ENCODE measurements around the gene GMPPB.

The GMPPB gene

DNA sequence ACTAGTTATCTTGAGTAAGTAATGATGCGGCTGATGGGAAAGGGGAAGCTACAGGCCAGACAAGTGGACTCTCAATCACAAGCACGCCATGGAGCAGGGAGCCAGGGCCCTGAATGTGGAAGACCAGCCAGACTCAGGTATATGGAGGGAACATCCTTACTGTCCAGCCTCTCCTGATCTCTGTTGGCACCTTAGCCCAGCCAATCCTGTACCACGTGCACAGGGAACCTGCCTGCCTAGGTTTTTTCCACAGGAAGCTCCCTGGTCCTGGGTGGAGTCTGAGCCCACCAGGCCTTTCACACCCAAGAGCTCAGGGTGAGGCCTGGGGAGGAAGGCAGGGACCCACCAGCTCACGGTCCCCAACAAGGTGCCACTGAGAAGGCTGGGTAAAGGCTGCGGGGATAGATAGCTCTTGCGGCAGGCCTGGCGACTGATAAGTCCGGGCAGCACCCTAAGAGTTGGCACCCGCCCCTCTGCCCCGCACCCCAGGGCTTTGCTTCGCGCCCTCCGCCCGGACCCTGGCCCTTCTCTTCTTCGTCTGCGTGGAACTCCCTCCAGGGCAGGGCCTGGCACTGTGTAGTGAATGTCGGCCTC lies 50.5 kb downstream of the GMPPB start:
- H3K9me3 ChIP-seq (ENCODE audit: insufficient read depth, low read length): no peaks in the 10 kb centered on the region
- no peaks in the 10 kb centered on the region for H3K9me2 ChIP-seq (replicated peaks; ENCODE audit: insufficient read depth, low read length)
- 0 out of 2 replicates have a peak, but pooled peaks cover 5% of the 10 kb centered on the region for H3F3A ChIP-seq (ENCODE audit: insufficient read depth)
- peak overlapping the region; percentile 84 for H3K27ac ChIP-seq (ENCODE audit: low read depth, low read length)
- no peaks in the 10 kb centered on the region for H3K36me3 ChIP-seq (ENCODE audit: low read length)
- TF ChIP-seq CTCF (IDR thresholded peaks at IDR 0.05; ENCODE audit: insufficient read depth, low read length, poor library complexity, severe bottlenecking) (no peak), EZH2phosphoT487 (conservative IDR thresholded peaks at IDR 0.05; ENCODE audit: low read length) (no peak)
- peaks cover 14% of the 10 kb centered on the region; the same call in 1 of the 2 replicates for H3K79me2 ChIP-seq (ENCODE audit: insufficient read depth, low read length)
- peak overlapping the region; percentile 94 for H3K4me2 ChIP-seq (ENCODE audit: low read depth, low read length, poor library complexity, severe bottlenecking)
- no peaks in the 10 kb centered on the region for H3K27me3 ChIP-seq (ENCODE audit: low read length)
- H4K20me1 ChIP-seq (ENCODE audit: low read depth, low read length): no peaks in the 10 kb centered on the region
- peak overlapping the region; percentile 23 for H2AFZ ChIP-seq (ENCODE audit: low read depth, low read length, severe bottlenecking)
- H3K9ac ChIP-seq (ENCODE audit: low read length): peak overlapping the region; percentile 98
- peak overlapping the region; percentile 77 for H3K4me3 ChIP-seq (ENCODE audit: insufficient read depth, low read length, poor library complexity, severe bottlenecking)

DNA sequence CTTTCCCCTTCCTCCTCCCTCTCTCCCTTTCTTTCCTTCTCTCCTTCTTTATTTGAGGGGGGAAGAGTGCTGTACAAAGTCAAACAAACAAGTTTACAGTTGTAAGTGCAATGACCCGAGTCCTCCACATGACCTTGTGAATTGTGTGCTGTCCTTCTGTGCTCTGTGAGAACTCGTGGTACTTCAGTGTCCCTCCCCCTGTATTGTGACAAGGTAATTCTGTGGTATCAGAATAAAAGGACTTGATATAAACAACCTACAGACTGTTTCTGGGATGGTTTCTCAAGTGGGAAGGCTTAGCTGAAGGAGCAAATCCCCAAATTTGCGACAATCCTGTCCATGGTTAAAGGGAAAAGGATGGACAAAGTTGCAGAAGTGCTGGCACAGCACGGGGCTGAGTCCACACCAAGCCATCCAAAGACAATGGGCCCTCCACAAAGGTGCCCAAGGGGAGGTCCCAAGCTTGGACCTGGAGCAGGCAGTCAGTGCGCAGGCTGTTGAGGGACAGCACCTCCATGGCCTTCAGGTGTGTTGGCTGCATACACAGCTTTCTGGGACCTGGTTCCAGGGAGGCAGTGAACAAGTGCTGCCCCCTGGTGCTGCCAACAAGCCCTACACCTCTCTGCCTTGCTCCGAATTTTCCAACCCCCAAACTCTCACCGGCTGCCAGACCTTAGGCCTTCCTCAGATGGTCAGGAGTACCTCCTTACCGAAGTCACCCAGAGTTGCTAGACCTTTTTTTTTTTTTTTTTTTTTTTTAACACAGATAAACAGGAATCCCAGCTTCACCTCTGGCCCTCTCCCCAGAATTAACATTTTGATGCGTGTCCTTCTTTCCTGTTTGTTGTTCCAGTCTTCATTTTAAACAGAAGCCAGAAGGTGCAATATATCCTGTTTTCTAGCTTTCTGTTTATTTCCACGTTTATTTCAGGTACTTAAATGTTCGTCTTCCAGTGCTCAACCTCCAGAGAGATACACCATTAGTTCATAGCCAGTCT lies 52.2 kb downstream of the GMPPB start:
- TF ChIP-seq EZH2phosphoT487 (conservative IDR thresholded peaks at IDR 0.05; ENCODE audit: low read length) (no peak), CTCF (IDR thresholded peaks at IDR 0.05; ENCODE audit: insufficient read depth, low read length, poor library complexity, severe bottlenecking) (peak; percentile 70)
- Histone ChIP-seq H3K4me3 (ENCODE audit: insufficient read depth, low read length, poor library complexity, severe bottlenecking) (no peak overlapping the region), H3K9ac (ENCODE audit: low read length) (no peak overlapping the region), H3K4me2 (ENCODE audit: low read depth, low read length, poor library complexity, severe bottlenecking) (peak overlapping the region; percentile 9), H4K20me1 (ENCODE audit: low read depth, low read length) (no peaks in the 10 kb centered on the region), H3F3A (ENCODE audit: insufficient read depth) (0 out of 2 replicates have a peak, but pooled peaks cover 5% of the 10 kb centered on the region), H3K9me3 (ENCODE audit: insufficient read depth, low read length) (no peaks in the 10 kb centered on the region), H2AFZ (ENCODE audit: low read depth, low read length, severe bottlenecking) (no peak overlapping the region), H3K27ac (ENCODE audit: low read depth, low read length) (no peak overlapping the region; the same call in 1 of the 2 replicates), H3K79me2 (ENCODE audit: insufficient read depth, low read length) (peaks cover 14% of the 10 kb centered on the region; the same call in 1 of the 2 replicates), H3K27me3 (ENCODE audit: low read length) (no peaks in the 10 kb centered on the region), H3K36me3 (ENCODE audit: low read length) (no peaks in the 10 kb centered on the region), H3K9me2 (replicated peaks; ENCODE audit: insufficient read depth, low read length) (no peaks in the 10 kb centered on the region)

DNA sequence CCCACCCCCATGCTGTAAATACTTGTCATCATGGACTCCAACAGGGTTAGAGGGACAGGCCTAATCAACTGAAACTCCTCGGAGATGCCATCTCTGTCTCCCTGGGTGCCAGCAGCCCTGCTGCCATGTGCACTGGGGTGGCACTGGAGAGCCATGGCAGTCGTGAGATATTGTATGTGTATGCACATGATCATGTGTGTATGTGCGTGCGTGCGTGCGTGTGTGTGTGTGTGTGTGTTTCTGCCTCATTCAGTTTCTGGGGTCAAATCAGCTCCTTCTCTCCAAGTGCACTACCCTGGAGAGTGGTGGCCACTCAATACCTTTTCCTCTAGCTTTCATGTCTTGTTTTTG lies 52.8 kb downstream of the GMPPB start:
- Histone ChIP-seq H3K4me3 (ENCODE audit: insufficient read depth, low read length, poor library complexity, severe bottlenecking) (no peak overlapping the region), H4K20me1 (ENCODE audit: low read depth, low read length) (no peaks in the 10 kb centered on the region), H2AFZ (ENCODE audit: low read depth, low read length, severe bottlenecking) (no peak overlapping the region), H3K9ac (ENCODE audit: low read length) (no peak overlapping the region), H3K9me2 (replicated peaks; ENCODE audit: insufficient read depth, low read length) (no peaks in the 10 kb centered on the region), H3K36me3 (ENCODE audit: low read length) (no peaks in the 10 kb centered on the region), H3K79me2 (ENCODE audit: insufficient read depth, low read length) (peaks cover 14% of the 10 kb centered on the region; the same call in 1 of the 2 replicates), H3K4me2 (ENCODE audit: low read depth, low read length, poor library complexity, severe bottlenecking) (no peak overlapping the region), H3K27me3 (ENCODE audit: low read length) (no peaks in the 10 kb centered on the region), H3F3A (ENCODE audit: insufficient read depth) (0 out of 2 replicates have a peak, but pooled peaks cover 5% of the 10 kb centered on the region), H3K9me3 (ENCODE audit: insufficient read depth, low read length) (no peaks in the 10 kb centered on the region), H3K27ac (ENCODE audit: low read depth, low read length) (no peak overlapping the region)
- TF ChIP-seq EZH2phosphoT487 (conservative IDR thresholded peaks at IDR 0.05; ENCODE audit: low read length) (no peak), CTCF (IDR thresholded peaks at IDR 0.05; ENCODE audit: insufficient read depth, low read length, poor library complexity, severe bottlenecking) (no peak)

All from SU-DHL-6 (cell line).